Caco-2 (cell line): Measurements from ENCODE around the gene MAP4K1. TPM values are rescaled to one million over a fixed set of nuclear protein-coding genes. Genes with fewer than 3 reads are reported as not detected.
A peak's percentile ranks its signal among the peaks of the same experiment; 100 is the strongest.
"Not testable (repeated sequence)": the region's sequence is repeated elsewhere in the genome, so short reads cannot be mapped to it uniquely, and the experiment has no call there.

ENCODE experiments used
- BruUV-seq: library from RNA; stranded (reverse); fragments of 400-500 nt; replicated peaks from 2 replicates; lab custom pipeline; 2021; lab: Mats Ljungman, UMichigan
- CTCF ChIA-PET: fragments of 300-600 bp; sonication (Branson Sonifier 250); formaldehyde crosslinking; loops from one replicate; lab custom pipeline; 2022; ENCODE audit warnings: antibody characterized with exemption; lab: Charles Lee
- POLR2A ChIA-PET: fragments of 300-600 bp; sonication (Branson Sonifier 250); formaldehyde crosslinking; loops from one replicate; lab custom pipeline; 2022; ENCODE audit warnings: antibody characterized with exemption; lab: Charles Lee
- DNase-seq, 2 experiments: peaks; one replicate each; pipeline versions ENCODE4 v3.0.0 to v3.0.0-alpha.2; 2020 to 2022
- H3K27me3 ChIP-seq: replicated peaks from 2 replicates; pipeline ENCODE4 v1.6.0; 2011; ENCODE audit warnings: low read length; ENCODE audit not compliant: control insufficient read depth, insufficient read depth
- H3K36me3 ChIP-seq: 2 replicates; pipeline ENCODE4 v1.5.1; 2011; ENCODE audit warnings: low read length; ENCODE audit not compliant: control insufficient read depth, insufficient read depth
- H3K4me1 ChIP-seq: fragments of 250-450 bp; sonication (Bioruptor Pico); 2 replicates; pipeline ENCODE4 v1.5.1; 2020; ENCODE audit warnings: mild to moderate bottlenecking
- H3K4me3 ChIP-seq: 2 replicates; pipeline ENCODE4 v1.5.1; 2011; ENCODE audit warnings: low read depth, mild to moderate bottlenecking, control low read depth, low read length
- H3K9me3 ChIP-seq: fragments of 250-450 bp; sonication (Bioruptor Pico); 2 replicates; pipeline ENCODE4 v1.5.1; 2020; ENCODE audit warnings: mild to moderate bottlenecking, moderate library complexity
- H3K27ac Mint-ChIP-seq: one replicate; pipeline ENCODE4 v1.8.0; 2022; ENCODE audit warnings: mixed read lengths; ENCODE audit not compliant: unreplicated experiment
- H3K27me3 Mint-ChIP-seq: one replicate; pipeline ENCODE4 v1.8.0; 2022; ENCODE audit warnings: mixed read lengths; ENCODE audit not compliant: insufficient read depth, unreplicated experiment
- H3K36me3 Mint-ChIP-seq: one replicate; pipeline ENCODE4 v1.8.0; 2022; ENCODE audit warnings: mild to moderate bottlenecking, mixed read lengths; ENCODE audit not compliant: insufficient read depth, unreplicated experiment
- H3K4me1 Mint-ChIP-seq: one replicate; pipeline ENCODE4 v1.8.0; 2022; ENCODE audit warnings: low read depth, mixed read lengths; ENCODE audit not compliant: unreplicated experiment
- H3K4me3 Mint-ChIP-seq: one replicate; pipeline ENCODE4 v1.8.0; 2022; ENCODE audit warnings: mild to moderate bottlenecking, moderate library complexity, mixed read lengths; ENCODE audit not compliant: unreplicated experiment
- H3K9me3 Mint-ChIP-seq: one replicate; pipeline ENCODE4 v1.8.0; 2022; ENCODE audit warnings: mixed read lengths; ENCODE audit not compliant: unreplicated experiment
- intact Hi-C: fragments of 100-400 bp; cut with micrococcal nuclease; formaldehyde crosslinking; loops from one replicate; pipeline ENCODE4 v1.10.0; 2022; ENCODE audit not compliant: unreplicated experiment
- total RNA-seq: library from RNA; stranded (reverse); gene quantifications from 2 replicates; pipeline ENCODE4 v1.2.3, GENCODE V29; 2022
- TF ChIP-seq, protein P1 (sequence below), 2 experiments: fragments of 200-600 bp in 1 of 2; IDR thresholded peaks; 1 replicate in 1 of 2; 2 replicates in 1 of 2; pipeline versions ENCODE4 v1.5.1 to v1.8.0; 2011 to 2022; ENCODE audit warnings: antibody characterized with exemption in 1 of 2, control low read depth in 1 of 2, inconsistent platforms in 1 of 2, low read depth in 1 of 2, low read length in 1 of 2, mild to moderate bottlenecking in 1 of 2, moderate library complexity in 1 of 2; ENCODE audit not compliant: insufficient read depth in 1 of 2, severe bottlenecking in 1 of 2, unreplicated experiment in 1 of 2

The MAP4K1 gene
- total RNA-seq, 1 experiment from 2014 or later = 1.7 TPM

GRCh38 chr19:38556521-38557174 lies 61.1 kb downstream of the MAP4K1 start:
- Histone ChIP-seq H3K27me3 (no peaks in the 10 kb centered on the region), H3K36me3 (no peaks in the 10 kb centered on the region), H3K4me1 (no peaks in the 10 kb centered on the region), H3K9me3 (no peaks in the 10 kb centered on the region), H3K4me3 (no peak overlapping the region)
- H3K4me3 Mint-ChIP-seq = no peak overlapping the region
- peak in 1 of 2 experiments; percentile 32 for DNase-seq
- no TSS peak for BruUV-seq
- intact Hi-C loops = no loop called here
- POLR2A ChIA-PET = no interaction called here
- H3K27me3 Mint-ChIP-seq = peaks cover 7% of the 10 kb centered on the region
- H3K4me1 Mint-ChIP-seq = no peaks in the 10 kb centered on the region
- H3K9me3 Mint-ChIP-seq = no peaks in the 10 kb centered on the region
- CTCF ChIA-PET = interaction anchor here (0.6 to 1.9 kb wide), 3 partner anchors 18 to 418 kb away, joined by 3 to 6 read pairs (median 3); partner anchors contain the start of gene FAM98C
- TF ChIP-seq, protein P1, sequence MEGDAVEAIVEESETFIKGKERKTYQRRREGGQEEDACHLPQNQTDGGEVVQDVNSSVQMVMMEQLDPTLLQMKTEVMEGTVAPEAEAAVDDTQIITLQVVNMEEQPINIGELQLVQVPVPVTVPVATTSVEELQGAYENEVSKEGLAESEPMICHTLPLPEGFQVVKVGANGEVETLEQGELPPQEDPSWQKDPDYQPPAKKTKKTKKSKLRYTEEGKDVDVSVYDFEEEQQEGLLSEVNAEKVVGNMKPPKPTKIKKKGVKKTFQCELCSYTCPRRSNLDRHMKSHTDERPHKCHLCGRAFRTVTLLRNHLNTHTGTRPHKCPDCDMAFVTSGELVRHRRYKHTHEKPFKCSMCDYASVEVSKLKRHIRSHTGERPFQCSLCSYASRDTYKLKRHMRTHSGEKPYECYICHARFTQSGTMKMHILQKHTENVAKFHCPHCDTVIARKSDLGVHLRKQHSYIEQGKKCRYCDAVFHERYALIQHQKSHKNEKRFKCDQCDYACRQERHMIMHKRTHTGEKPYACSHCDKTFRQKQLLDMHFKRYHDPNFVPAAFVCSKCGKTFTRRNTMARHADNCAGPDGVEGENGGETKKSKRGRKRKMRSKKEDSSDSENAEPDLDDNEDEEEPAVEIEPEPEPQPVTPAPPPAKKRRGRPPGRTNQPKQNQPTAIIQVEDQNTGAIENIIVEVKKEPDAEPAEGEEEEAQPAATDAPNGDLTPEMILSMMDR (IDR thresholded peaks at IDR 0.05; ENCODE audit: insufficient read depth in 1 of 2, low read depth in 1 of 2, low read length in 1 of 2, severe bottlenecking in 1 of 2, unreplicated experiment in 1 of 2) = peak; percentile 32 to 58
- H3K36me3 Mint-ChIP-seq = peaks cover under 1% of the 10 kb centered on the region
- H3K27ac Mint-ChIP-seq = no peak overlapping the region

GRCh38 chr19:38555200-38555599 lies 62.6 kb downstream of the MAP4K1 start:
- no peak overlapping the region for H3K27ac Mint-ChIP-seq
- H3K4me1 Mint-ChIP-seq = no peaks in the 10 kb centered on the region
- Histone ChIP-seq H3K4me1 (no peaks in the 10 kb centered on the region), H3K4me3 (no peak overlapping the region), H3K27me3 (no peaks in the 10 kb centered on the region), H3K9me3 (no peaks in the 10 kb centered on the region), H3K36me3 (no peaks in the 10 kb centered on the region)
- H3K4me3 Mint-ChIP-seq = no peak overlapping the region
- no peaks in the 10 kb centered on the region for H3K9me3 Mint-ChIP-seq
- BruUV-seq = no TSS peak
- H3K36me3 Mint-ChIP-seq = peaks cover 5% of the 10 kb centered on the region
- intact Hi-C loops = no loop called here
- ChIA-PET CTCF (no interaction called here), POLR2A (no interaction called here)
- TF ChIP-seq, protein P1 (IDR thresholded peaks at IDR 0.05; ENCODE audit: insufficient read depth in 1 of 2, low read depth in 1 of 2, low read length in 1 of 2, severe bottlenecking in 1 of 2, unreplicated experiment in 1 of 2) = no peak
- DNase-seq = no peak
- H3K27me3 Mint-ChIP-seq = peaks cover 9% of the 10 kb centered on the region

DNA sequence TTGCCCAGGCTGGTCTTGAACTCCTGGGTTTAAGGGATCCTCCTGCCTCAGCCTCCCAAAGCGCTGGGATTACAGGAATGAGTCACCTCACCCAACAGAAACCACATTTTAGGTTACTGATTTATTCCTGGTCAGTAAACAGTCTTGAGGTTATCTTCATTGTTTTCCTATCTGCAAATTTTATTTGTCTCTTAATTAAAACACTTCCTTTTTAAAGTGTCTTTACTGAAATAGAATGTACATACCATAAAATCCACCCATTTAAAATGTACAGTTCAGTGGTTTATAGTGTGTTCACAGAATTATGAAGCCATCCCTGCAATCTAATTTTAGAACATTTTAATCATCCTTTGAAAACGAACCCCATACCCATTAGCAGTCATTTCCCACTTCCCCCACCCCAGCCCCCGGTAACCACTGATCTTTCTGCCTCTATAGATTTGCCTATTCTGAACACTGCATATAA lies 63.0 kb downstream of the MAP4K1 start:
- H3K4me1 ChIP-seq = no peaks in the 10 kb centered on the region
- no peaks in the 10 kb centered on the region for H3K9me3 Mint-ChIP-seq
- TF ChIP-seq, protein P1 (IDR thresholded peaks at IDR 0.05; ENCODE audit: insufficient read depth in 1 of 2, low read depth in 1 of 2, low read length in 1 of 2, severe bottlenecking in 1 of 2, unreplicated experiment in 1 of 2) = no peak
- no TSS peak for BruUV-seq
- no peak overlapping the region for H3K27ac Mint-ChIP-seq
- H3K27me3 Mint-ChIP-seq = peaks cover 9% of the 10 kb centered on the region
- intact Hi-C loops = no loop called here
- no peaks in the 10 kb centered on the region for H3K27me3 ChIP-seq
- H3K9me3 ChIP-seq = no peaks in the 10 kb centered on the region
- DNase-seq = no peak
- POLR2A ChIA-PET = no interaction called here
- no peaks in the 10 kb centered on the region for H3K4me1 Mint-ChIP-seq
- peaks cover 5% of the 10 kb centered on the region for H3K36me3 Mint-ChIP-seq
- no peak overlapping the region for H3K4me3 Mint-ChIP-seq
- no peaks in the 10 kb centered on the region for H3K36me3 ChIP-seq
- CTCF ChIA-PET = no interaction called here
- no peak overlapping the region for H3K4me3 ChIP-seq

DNA sequence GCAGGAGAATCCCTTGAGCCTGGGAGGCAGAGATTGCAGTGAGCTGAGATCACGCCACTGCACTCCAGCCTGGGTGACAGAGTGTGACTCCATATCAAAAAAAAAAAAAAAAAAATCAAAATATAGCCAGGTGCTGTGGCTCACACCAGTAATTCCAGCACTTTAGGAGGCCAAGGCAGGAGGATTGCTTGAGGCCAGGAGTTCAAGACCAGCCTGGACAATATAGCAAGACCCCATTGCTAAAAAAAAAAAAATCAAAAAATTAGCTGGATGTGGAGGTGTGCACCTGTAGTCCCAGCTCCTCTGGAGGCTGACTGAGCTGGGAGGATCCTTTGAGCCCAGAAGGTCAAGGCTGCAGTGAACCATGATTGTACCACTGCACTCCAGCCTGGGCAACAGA lies 64.5 kb downstream of the MAP4K1 start:
- H3K36me3 ChIP-seq, H3K4me1 Mint-ChIP-seq, H3K36me3 Mint-ChIP-seq, H3K4me3 Mint-ChIP-seq, H3K4me3 ChIP-seq, BruUV-seq, H3K27me3 Mint-ChIP-seq, H3K27ac Mint-ChIP-seq, H3K9me3 ChIP-seq, H3K9me3 Mint-ChIP-seq, DNase-seq, H3K27me3 ChIP-seq, intact Hi-C loops, H3K4me1 ChIP-seq: not testable (repeated sequence)
- CTCF ChIA-PET = interaction anchor here (0.7 kb wide), 1 partner anchor 845 kb away, joined by 3 read pairs; no protein-coding TSS in a partner anchor
- POLR2A ChIA-PET = interaction anchor here (0.7 kb wide), 1 partner anchor 26 kb away, joined by 4 read pairs; no protein-coding TSS in a partner anchor
